SJSA1 (cell line): ENCODE results near the gene ALOX15B. TPM values are rescaled to one million over a fixed set of nuclear protein-coding genes. Genes with fewer than 3 reads are reported as not detected.

Experiments
- DNase-seq, 2 experiments: peaks; one replicate each; pipeline ENCODE4 v3.0.0-alpha.2; 2015 to 2020; ENCODE audit warnings: low spot score in 2 of 2, low read depth in 1 of 2
- H3K27ac ChIP-seq: fragments of 250-450 bp; sonication (Bioruptor Pico); 2 replicates; pipeline ENCODE4 v1.5.1; 2020; ENCODE audit warnings: mild to moderate bottlenecking, moderate library complexity
- H3K27me3 ChIP-seq: fragments of 250-450 bp; sonication (Bioruptor Pico); replicated peaks from 2 replicates; pipeline ENCODE4 v1.5.1; 2020; ENCODE audit warnings: mild to moderate bottlenecking, moderate library complexity
- H3K36me3 ChIP-seq: fragments of 250-450 bp; sonication (Bioruptor Pico); 2 replicates; pipeline ENCODE4 v1.5.1; 2020; ENCODE audit warnings: mild to moderate bottlenecking
- H3K4me1 ChIP-seq: fragments of 250-450 bp; sonication (Bioruptor Pico); replicated peaks from 2 replicates; pipeline ENCODE4 v1.6.1; 2021; ENCODE audit warnings: mild to moderate bottlenecking
- H3K4me3 ChIP-seq: fragments of 250-450 bp; sonication (Bioruptor Pico); 2 replicates; pipeline ENCODE4 v1.5.1; 2020; ENCODE audit warnings: mild to moderate bottlenecking
- H3K9me3 ChIP-seq: fragments of 250-450 bp; sonication (Bioruptor Pico); replicated peaks from 2 replicates; pipeline ENCODE4 v1.5.1; 2020; ENCODE audit warnings: mild to moderate bottlenecking
- total RNA-seq: library from RNA; depleted of rRNA; stranded (reverse); fragments of >200 nt; shearing (Covaris generic); gene quantifications from 2 replicates; pipeline ENCODE4 v1.2.3, GENCODE V29; 2014

Gene ALOX15B
- total RNA-seq, 1 experiment from 2014 or later, result not detected

DNA sequence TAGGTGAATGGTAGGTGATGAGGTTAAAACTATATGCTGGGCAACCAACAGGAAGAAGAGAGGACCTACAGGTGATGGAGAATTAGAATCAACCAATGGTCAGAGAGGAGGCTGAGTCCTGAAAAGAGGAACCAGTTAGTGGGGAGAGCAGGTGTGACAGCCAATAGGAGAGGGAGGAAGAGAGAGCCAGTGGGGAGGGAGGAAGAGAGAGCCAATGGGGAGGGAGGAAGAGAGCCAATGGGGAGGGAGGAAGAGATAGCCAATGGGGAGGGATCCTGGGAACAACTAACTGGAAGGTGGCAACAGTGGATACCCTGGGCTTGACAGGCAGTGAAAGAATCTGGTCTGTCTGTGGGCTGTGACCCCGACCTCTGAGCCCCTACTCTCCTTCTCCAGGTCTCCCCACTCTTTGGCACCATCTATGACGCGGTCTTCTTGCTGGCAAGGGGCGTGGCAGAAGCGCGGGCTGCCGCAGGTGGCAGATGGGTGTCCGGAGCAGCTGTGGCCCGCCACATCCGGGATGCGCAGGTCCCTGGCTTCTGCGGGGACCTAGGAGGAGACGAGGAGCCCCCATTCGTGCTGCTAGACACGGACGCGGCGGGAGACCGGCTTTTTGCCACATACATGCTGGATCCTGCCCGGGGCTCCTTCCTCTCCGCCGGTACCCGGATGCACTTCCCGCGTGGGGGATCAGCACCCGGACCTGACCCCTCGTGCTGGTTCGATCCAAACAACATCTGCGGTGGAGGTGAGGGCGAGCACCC is 32.7 kb upstream of the ALOX15B start:
- no peaks in the 10 kb centered on the region for H3K4me1 ChIP-seq
- H3K36me3 ChIP-seq, result no peaks in the 10 kb centered on the region
- peaks cover 47% of the 10 kb centered on the region for H3K27me3 ChIP-seq
- H3K27ac ChIP-seq, result no peak overlapping the region
- no peaks in the 10 kb centered on the region for H3K9me3 ChIP-seq
- DNase-seq, result no peak
- H3K4me3 ChIP-seq, result no peak overlapping the region

- Histone ChIP-seq H3K27ac (no peak overlapping the region), H3K27me3 (peaks cover 41% of the 10 kb centered on the region)
Observed at GRCh38 chr17:8006836-8007680, 31.8 kb upstream of the ALOX15B start.

DNA sequence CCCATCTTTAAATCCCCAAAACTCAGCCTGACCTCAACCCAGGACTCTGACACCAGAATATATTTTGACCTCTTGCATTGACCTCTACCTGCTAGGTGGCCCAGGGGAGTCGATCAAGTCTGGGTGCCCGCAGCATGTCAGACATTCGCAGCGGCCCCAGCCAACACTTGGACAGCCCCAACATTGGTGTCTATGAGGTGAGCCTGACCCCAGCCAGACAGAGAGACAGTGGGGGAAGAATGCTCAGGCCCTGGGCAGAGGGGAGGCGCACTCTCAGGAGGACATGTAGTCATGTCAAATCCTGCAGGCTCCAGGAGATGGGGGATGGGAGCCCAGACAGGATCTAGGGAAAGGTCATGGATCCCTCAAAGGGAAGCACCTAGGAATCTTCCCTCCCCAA is 31.0 kb upstream of the ALOX15B start:
- Histone ChIP-seq H3K4me1 (no peaks in the 10 kb centered on the region), H3K27ac (no peak overlapping the region), H3K36me3 (no peaks in the 10 kb centered on the region), H3K9me3 (no peaks in the 10 kb centered on the region), H3K4me3 (no peak overlapping the region), H3K27me3 (peaks cover 33% of the 10 kb centered on the region)
- no peak for DNase-seq

More at GRCh38 chr17:8006836-8007680, 31.8 kb upstream of the ALOX15B start:
- Histone ChIP-seq H3K4me3 (no peak overlapping the region), H3K9me3 (no peaks in the 10 kb centered on the region), H3K36me3 (no peaks in the 10 kb centered on the region), H3K4me1 (no peaks in the 10 kb centered on the region)
- no peak for DNase-seq

- no peaks in the 10 kb centered on the region for H3K9me3 ChIP-seq
- H3K4me1 ChIP-seq, result no peaks in the 10 kb centered on the region
- H3K27me3 ChIP-seq, result peaks cover 27% of the 10 kb centered on the region
- peak in 1 of 2 experiments; percentile 31 for DNase-seq
- H3K4me3 ChIP-seq, result no peak overlapping the region
- H3K27ac ChIP-seq, result no peak overlapping the region
- H3K36me3 ChIP-seq, result no peaks in the 10 kb centered on the region
Observed at GRCh38 chr17:8012045-8012580, 26.7 kb upstream of the ALOX15B start.

- no peaks in the 10 kb centered on the region for H3K36me3 ChIP-seq
- H3K27me3 ChIP-seq, result peaks cover 27% of the 10 kb centered on the region
- no peaks in the 10 kb centered on the region for H3K9me3 ChIP-seq
- H3K4me3 ChIP-seq, result no peak overlapping the region
- DNase-seq, result no peak
- no peak overlapping the region for H3K27ac ChIP-seq
- no peaks in the 10 kb centered on the region for H3K4me1 ChIP-seq
Observed at GRCh38 chr17:8012996-8013640, 25.7 kb upstream of the ALOX15B start.

DNA sequence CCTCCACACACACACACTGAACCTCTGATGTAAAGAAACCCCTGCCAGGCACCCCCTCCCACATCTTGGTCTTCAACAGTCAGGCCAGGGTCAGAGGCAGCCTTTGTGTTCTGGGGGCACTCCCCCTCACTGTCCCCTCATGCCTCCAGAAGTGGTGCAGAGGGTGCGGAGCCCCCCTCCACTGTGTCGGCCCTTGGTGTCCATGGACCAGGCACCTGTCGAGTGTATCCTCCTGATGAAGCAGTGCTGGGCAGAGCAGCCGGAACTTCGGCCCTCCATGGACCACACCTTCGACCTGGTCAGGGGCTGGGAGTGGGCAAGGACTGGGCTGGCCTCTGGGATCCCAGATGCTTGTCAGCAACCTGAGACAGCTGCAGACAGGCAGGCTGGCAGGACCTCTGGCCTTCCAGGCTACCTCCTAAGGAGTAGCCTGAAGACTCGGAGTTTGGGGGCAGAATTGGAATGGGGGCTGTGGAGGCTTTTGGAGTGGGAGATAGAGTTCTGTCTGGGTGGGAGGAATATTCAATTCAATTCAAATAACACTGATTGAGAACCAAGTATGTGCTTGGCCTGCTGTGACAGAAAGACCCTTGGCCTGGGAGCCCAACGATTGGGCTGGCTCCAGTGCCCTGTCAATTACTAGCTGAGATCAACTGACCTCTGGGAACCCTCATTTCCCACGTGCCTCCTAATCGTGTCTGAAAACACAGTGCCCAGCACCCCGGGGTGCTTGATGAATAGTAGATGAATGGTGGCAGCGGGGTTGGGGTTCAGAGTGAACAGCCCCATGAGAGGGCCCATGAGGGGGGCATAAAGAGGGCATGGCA is 24.9 kb upstream of the ALOX15B start:
- no peaks in the 10 kb centered on the region for H3K9me3 ChIP-seq
- no peak overlapping the region for H3K4me3 ChIP-seq
- no peak overlapping the region for H3K27ac ChIP-seq
- no peaks in the 10 kb centered on the region for H3K36me3 ChIP-seq
- no peaks in the 10 kb centered on the region for H3K4me1 ChIP-seq
- H3K27me3 ChIP-seq, result peaks cover 28% of the 10 kb centered on the region
- peak in 1 of 2 experiments; percentile 33 for DNase-seq

DNA sequence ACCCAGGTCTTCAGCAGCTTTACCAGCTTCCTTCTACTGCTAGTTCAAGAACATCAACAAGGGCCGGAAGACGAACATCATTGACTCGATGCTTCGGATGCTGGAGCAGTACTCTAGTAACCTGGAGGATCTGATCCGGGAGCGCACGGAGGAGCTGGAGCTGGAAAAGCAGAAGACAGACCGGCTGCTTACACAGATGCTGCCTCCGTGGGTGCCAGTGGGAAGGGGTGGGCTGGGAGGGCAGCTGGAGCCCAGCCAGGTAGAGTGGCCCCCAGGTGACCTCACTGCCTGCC is 24.4 kb upstream of the ALOX15B start:
- Histone ChIP-seq H3K9me3 (no peaks in the 10 kb centered on the region), H3K27ac (no peak overlapping the region), H3K27me3 (peaks cover 31% of the 10 kb centered on the region), H3K36me3 (no peaks in the 10 kb centered on the region), H3K4me3 (no peak overlapping the region), H3K4me1 (no peaks in the 10 kb centered on the region)
- no peak for DNase-seq

- Histone ChIP-seq H3K4me1 (no peaks in the 10 kb centered on the region), H3K4me3 (no peak overlapping the region), H3K36me3 (no peaks in the 10 kb centered on the region), H3K9me3 (no peaks in the 10 kb centered on the region), H3K27me3 (peaks cover 27% of the 10 kb centered on the region), H3K27ac (no peak overlapping the region)
- no peak for DNase-seq
Observed at GRCh38 chr17:8015236-8015956, 23.5 kb upstream of the ALOX15B start.

- Histone ChIP-seq H3K9me3 (no peaks in the 10 kb centered on the region), H3K36me3 (no peaks in the 10 kb centered on the region), H3K27ac (no peak overlapping the region), H3K4me1 (no peaks in the 10 kb centered on the region), H3K27me3 (peaks cover 27% of the 10 kb centered on the region), H3K4me3 (no peak overlapping the region)
- no peak for DNase-seq
Observed at GRCh38 chr17:8015957-8016631, 22.8 kb upstream of the ALOX15B start.

DNA sequence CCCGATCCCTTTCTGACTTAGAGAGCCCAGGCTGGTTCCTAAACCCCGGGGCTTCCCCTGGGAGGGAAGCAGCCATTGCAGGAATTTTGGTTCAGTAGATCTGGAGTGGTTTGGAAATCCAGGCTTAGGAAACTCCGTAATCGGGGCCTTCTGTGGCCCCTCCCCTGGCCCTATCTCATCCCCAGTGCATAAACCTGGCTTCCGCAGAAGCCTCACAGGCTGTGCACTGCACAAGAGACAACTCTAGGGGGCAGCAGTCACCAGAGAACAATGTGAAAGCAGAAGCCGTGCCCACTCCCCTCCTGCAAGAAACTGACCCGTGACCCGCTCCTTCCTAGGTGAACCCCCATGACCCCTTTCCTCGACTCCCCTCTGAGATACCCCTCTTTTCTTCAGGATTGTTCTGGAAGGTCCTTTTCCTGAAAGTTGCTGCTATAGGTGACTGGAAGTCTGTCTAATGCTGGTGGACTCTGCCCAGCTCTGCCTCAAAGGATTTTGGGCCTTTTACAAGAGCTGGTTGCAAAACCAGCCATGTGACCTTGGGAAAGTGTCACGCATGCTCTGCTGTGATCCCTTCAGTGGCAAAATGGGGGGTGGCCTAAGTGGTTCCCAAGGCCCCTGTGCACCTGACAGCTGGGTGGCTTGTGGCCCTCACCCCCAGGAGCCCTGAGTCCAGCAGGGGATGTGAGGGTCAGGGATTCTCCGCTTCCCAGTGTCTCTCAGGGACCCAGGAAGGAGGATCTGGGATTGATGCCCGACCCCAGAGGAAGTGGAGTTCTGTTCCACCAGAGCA is 22.0 kb upstream of the ALOX15B start:
- H3K27ac ChIP-seq, result no peak overlapping the region
- H3K4me3 ChIP-seq, result no peak overlapping the region
- H3K9me3 ChIP-seq, result no peaks in the 10 kb centered on the region
- peaks cover 27% of the 10 kb centered on the region for H3K27me3 ChIP-seq
- DNase-seq, result no peak
- no peaks in the 10 kb centered on the region for H3K4me1 ChIP-seq
- no peaks in the 10 kb centered on the region for H3K36me3 ChIP-seq

- peaks cover 27% of the 10 kb centered on the region for H3K27me3 ChIP-seq
- no peaks in the 10 kb centered on the region for H3K36me3 ChIP-seq
- H3K27ac ChIP-seq, result no peak overlapping the region
- DNase-seq, result no peak
- H3K4me3 ChIP-seq, result no peak overlapping the region
- no peaks in the 10 kb centered on the region for H3K4me1 ChIP-seq
- H3K9me3 ChIP-seq, result no peaks in the 10 kb centered on the region
Observed at GRCh38 chr17:8018436-8018835, 20.4 kb upstream of the ALOX15B start.

DNA sequence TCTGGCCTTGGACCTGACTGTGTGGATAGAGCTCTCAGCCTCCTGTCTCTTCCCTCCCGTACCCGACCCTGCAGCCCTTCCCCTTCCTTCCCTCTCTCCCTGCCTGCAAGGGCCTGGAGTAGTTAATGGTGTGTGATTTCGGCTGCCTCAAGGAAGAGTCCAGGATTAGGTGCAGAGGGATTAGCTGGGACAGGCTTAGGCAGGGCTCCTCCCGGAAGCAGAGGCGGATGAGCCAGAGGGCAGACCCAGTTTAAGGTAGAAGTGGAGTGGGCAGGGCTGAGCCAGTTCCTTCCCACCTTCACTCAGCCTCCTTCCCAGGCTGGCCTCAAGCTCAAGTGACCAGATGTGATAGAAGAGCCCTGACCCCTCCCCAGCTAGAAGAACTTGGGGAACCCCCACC is 19.7 kb upstream of the ALOX15B start:
- no peak overlapping the region for H3K4me3 ChIP-seq
- no peak for DNase-seq
- H3K27me3 ChIP-seq, result peaks cover 21% of the 10 kb centered on the region
- no peaks in the 10 kb centered on the region for H3K36me3 ChIP-seq
- H3K27ac ChIP-seq, result no peak overlapping the region
- H3K9me3 ChIP-seq, result no peaks in the 10 kb centered on the region
- no peaks in the 10 kb centered on the region for H3K4me1 ChIP-seq
